AG09309 (cell line): ENCODE results near the gene DAB2IP.

Experiments
- DNase-seq: peaks from one replicate; pipeline ENCODE4 v3.0.0-alpha.2; 2010; ENCODE audit warnings: low read depth
- H3K4me3 ChIP-seq: 2 replicates; pipeline ENCODE4 v1.5.1; 2011; ENCODE audit warnings: mild to moderate bottlenecking, low read depth, low read length, moderate library complexity; ENCODE audit not compliant: control insufficient read depth
- CTCF ChIP-seq: IDR thresholded peaks from 2 replicates; pipeline ENCODE4 v1.5.1; 2011; ENCODE audit warnings: mild to moderate bottlenecking, low read depth, low read length, inconsistent platforms; ENCODE audit not compliant: insufficient read depth, control insufficient read depth; ENCODE audit errors: missing control alignments

Gene DAB2IP

GRCh38 chr9:121821326-121821725 is 169.9 kb downstream of the DAB2IP start:
- no peak for TF ChIP-seq CTCF
- DNase-seq, result no peak
- no peak overlapping the region for H3K4me3 ChIP-seq

- no peak for DNase-seq
- no peak overlapping the region for H3K4me3 ChIP-seq
Observed at GRCh38 chr9:121822093-121823085, 171.0 kb downstream of the DAB2IP start.

GRCh38 chr9:121823451-121824169 is 172.2 kb downstream of the DAB2IP start:
- no peak for TF ChIP-seq CTCF
- no peak for DNase-seq
- H3K4me3 ChIP-seq, result no peak overlapping the region

More at GRCh38 chr9:121822093-121823085, 171.0 kb downstream of the DAB2IP start:
- TF ChIP-seq CTCF, result no peak

- H3K4me3 ChIP-seq, result no peak overlapping the region
- no peak for TF ChIP-seq CTCF
- no peak for DNase-seq
Observed at GRCh38 chr9:121824651-121825030, 173.2 kb downstream of the DAB2IP start.

- H3K4me3 ChIP-seq, result no peak overlapping the region
- no peak for TF ChIP-seq CTCF
- no peak for DNase-seq
Observed at GRCh38 chr9:121825031-121825691, 173.7 kb downstream of the DAB2IP start.

GRCh38 chr9:121826711-121827110 is 175.3 kb downstream of the DAB2IP start:
- DNase-seq, result no peak
- H3K4me3 ChIP-seq, result no peak overlapping the region
- TF ChIP-seq CTCF, result no peak
